MM.1S (cell line): ENCODE results near the gene CBX7.

ENCODE experiments used
- DNase-seq: peaks from one replicate; pipeline ENCODE4 v3.0.0-alpha.2; 2015
- H2AFZ ChIP-seq: fragments of 300-600 bp; sonication (generic); 2 replicates; pipeline ENCODE4 v1.6.0; 2016; ENCODE audit warnings: antibody characterized with exemption, low read length
- H3F3A ChIP-seq: fragments of 300-600 bp; sonication (generic); 2 replicates; pipeline ENCODE4 v1.6.1; 2016; ENCODE audit warnings: mild to moderate bottlenecking, antibody characterized with exemption, low read length, moderate library complexity, mixed read lengths; ENCODE audit not compliant: insufficient read depth
- H3K27ac ChIP-seq: fragments of 300-600 bp; sonication (generic); 2 replicates; pipeline ENCODE4 v1.5.1; 2016; ENCODE audit warnings: mild to moderate bottlenecking, low read length
- H3K27me3 ChIP-seq: fragments of 300-600 bp; sonication (generic); replicated peaks from 2 replicates; pipeline ENCODE4 v1.6.0; 2016; ENCODE audit warnings: low read length; ENCODE audit not compliant: insufficient read depth
- H3K36me3 ChIP-seq: fragments of 300-600 bp; sonication (generic); replicated peaks from 2 replicates; pipeline ENCODE4 v1.6.1; 2016; ENCODE audit warnings: mild to moderate bottlenecking, low read length, mixed read lengths; ENCODE audit not compliant: insufficient read depth
- H3K4me1 ChIP-seq: fragments of 300-600 bp; sonication (generic); 2 replicates; pipeline ENCODE4 v1.6.1; 2016; ENCODE audit warnings: low read length, mixed read lengths
- H3K4me2 ChIP-seq: fragments of 300-600 bp; sonication (generic); 2 replicates; pipeline ENCODE4 v1.6.0; 2016; ENCODE audit warnings: low read depth, low read length
- H3K4me3 ChIP-seq: fragments of 300-600 bp; sonication (generic); 2 replicates; pipeline ENCODE4 v1.5.1; 2016; ENCODE audit warnings: low read length, mixed read lengths
- H3K79me2 ChIP-seq: fragments of 300-600 bp; sonication (generic); 2 replicates; pipeline ENCODE4 v1.6.1; 2016; ENCODE audit warnings: mixed run types, low read length, mixed read lengths
- H3K9ac ChIP-seq: fragments of 300-600 bp; sonication (generic); 2 replicates; pipeline ENCODE4 v1.6.1; 2016; ENCODE audit warnings: low read length, mixed read lengths
- H3K9me2 ChIP-seq: fragments of 300-600 bp; sonication (generic); replicated peaks from 2 replicates; pipeline ENCODE4 v1.6.1; 2016; ENCODE audit warnings: mild to moderate bottlenecking, low read length, mixed read lengths; ENCODE audit not compliant: insufficient read depth
- H3K9me3 ChIP-seq: fragments of 300-600 bp; sonication (generic); replicated peaks from 2 replicates; pipeline ENCODE4 v1.6.1; 2016; ENCODE audit warnings: mild to moderate bottlenecking, low read length, mixed read lengths; ENCODE audit not compliant: insufficient read depth
- H4K20me1 ChIP-seq: fragments of 300-600 bp; sonication (generic); 2 replicates; pipeline ENCODE4 v1.6.1; 2016; ENCODE audit warnings: mild to moderate bottlenecking, low read length, moderate library complexity, mixed read lengths; ENCODE audit not compliant: insufficient read depth
- CTCF ChIP-seq: fragments of 300-600 bp; sonication (generic); IDR thresholded peaks from 2 replicates; pipeline ENCODE4 v1.5.1; 2016; ENCODE audit warnings: antibody characterized with exemption, low read length, mixed read lengths
- EZH2 ChIP-seq: fragments of 300-600 bp; sonication (generic); optimal IDR thresholded peaks from 2 replicates; pipeline ENCODE3; 2017; ENCODE audit warnings: low read depth, mild to moderate bottlenecking, antibody characterized with exemption, low read length, mixed read lengths
- EZH2phosphoT487 ChIP-seq: fragments of 300-600 bp; sonication (generic); IDR thresholded peaks from 2 replicates; pipeline ENCODE4 v1.6.1; 2018; ENCODE audit warnings: antibody characterized with exemption, low read length

Gene CBX7

GRCh38 chr22:39095971-39096370 lies 56.5 kb downstream of the CBX7 start:
- Histone ChIP-seq H3K9me2 (no peaks in the 10 kb centered on the region), H3K4me1 (peaks cover 58% of the 10 kb centered on the region), H3K9ac (no peak overlapping the region), H4K20me1 (no peaks in the 10 kb centered on the region), H3K9me3 (no peaks in the 10 kb centered on the region), H3K4me2 (no peak overlapping the region), H3K36me3 (no peaks in the 10 kb centered on the region), H3K27me3 (no peaks in the 10 kb centered on the region), H3K27ac (no peak overlapping the region), H3K4me3 (no peak overlapping the region), H3K79me2 (no peaks in the 10 kb centered on the region), H3F3A (peaks cover 25% of the 10 kb centered on the region), H2AFZ (no peak overlapping the region)
- no peak for DNase-seq
- no peak for TF ChIP-seq EZH2
- TF ChIP-seq CTCF: no peak
- TF ChIP-seq EZH2phosphoT487: no peak

GRCh38 chr22:39094717-39095389 lies 57.6 kb downstream of the CBX7 start:
- H3K4me1 ChIP-seq: peaks cover 58% of the 10 kb centered on the region

DNA sequence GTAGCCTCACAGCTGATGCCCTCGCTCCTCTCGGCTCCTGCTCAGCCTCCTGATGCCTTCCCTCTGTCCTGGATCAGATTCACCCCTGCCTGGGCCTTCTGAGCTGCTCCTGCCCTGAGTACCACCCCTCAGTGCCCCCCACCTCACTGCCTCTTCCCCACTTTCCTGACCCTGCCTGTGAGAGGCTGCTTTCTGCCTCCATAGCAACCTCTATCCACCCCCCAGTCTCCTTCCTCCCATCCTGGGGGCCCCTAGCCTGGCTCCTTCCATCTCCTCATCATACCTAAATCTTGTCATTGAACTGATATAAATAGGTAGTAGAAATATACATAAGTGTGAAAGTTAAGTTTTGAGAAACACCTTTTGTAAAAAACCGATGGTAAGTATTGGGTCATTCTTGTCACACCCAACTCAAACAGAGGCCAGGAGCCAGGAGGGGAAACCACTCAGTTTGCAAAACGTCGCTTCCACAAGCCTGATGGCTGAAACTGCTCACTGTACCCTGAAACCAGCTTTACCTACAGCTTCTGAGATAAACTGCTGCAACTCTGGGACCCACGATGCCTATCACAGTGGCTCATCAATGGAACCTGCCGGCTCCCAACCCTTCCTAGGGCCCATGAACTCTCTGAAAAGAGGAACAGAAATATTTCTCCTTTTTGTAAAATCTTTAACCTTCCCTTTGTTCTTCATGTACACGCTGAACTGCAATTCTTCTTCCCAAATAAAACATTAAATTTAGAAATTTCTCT lies 60.2 kb downstream of the CBX7 start:
- Histone ChIP-seq H3K4me2 (peak overlapping the region; percentile 57), H3K9ac (peak overlapping the region; percentile 25; the same call in 1 of the 2 replicates), H3K4me3 (0 out of 2 replicates have a peak overlapping the region, but pooled peaks have one; percentile 0), H3K36me3 (no peaks in the 10 kb centered on the region), H3F3A (peaks cover 16% of the 10 kb centered on the region), H2AFZ (peak overlapping the region; percentile 76), H3K4me1 (peaks cover 34% of the 10 kb centered on the region), H3K9me3 (no peaks in the 10 kb centered on the region), H3K9me2 (no peaks in the 10 kb centered on the region), H3K27ac (peak overlapping the region; percentile 56; the same call in 1 of the 2 replicates), H3K27me3 (no peaks in the 10 kb centered on the region), H4K20me1 (no peaks in the 10 kb centered on the region), H3K79me2 (no peaks in the 10 kb centered on the region)
- DNase-seq: peak; percentile 79
- TF ChIP-seq CTCF (no peak), EZH2phosphoT487 (no peak), EZH2 (no peak)

More at GRCh38 chr22:39094717-39095389, 57.6 kb downstream of the CBX7 start:
- DNase-seq: no peak
- no peak overlapping the region for H3K27ac ChIP-seq
- H4K20me1 ChIP-seq: no peaks in the 10 kb centered on the region
- H3F3A ChIP-seq: peaks cover 25% of the 10 kb centered on the region
- no peak overlapping the region for H2AFZ ChIP-seq
- no peak overlapping the region for H3K9ac ChIP-seq
- H3K36me3 ChIP-seq: no peaks in the 10 kb centered on the region
- H3K9me3 ChIP-seq: no peaks in the 10 kb centered on the region
- TF ChIP-seq CTCF (no peak), EZH2phosphoT487 (no peak), EZH2 (no peak)
- H3K79me2 ChIP-seq: no peaks in the 10 kb centered on the region
- no peak overlapping the region for H3K4me2 ChIP-seq
- H3K27me3 ChIP-seq: no peaks in the 10 kb centered on the region
- no peak overlapping the region for H3K4me3 ChIP-seq
- H3K9me2 ChIP-seq: no peaks in the 10 kb centered on the region
